LNCaP clone FGC (cell line): ENCODE results near the gene CNOT6.

Experiments used
- DNase-seq: peaks from one replicate; pipeline ENCODE4 v3.0.0-alpha.2; 2011; ENCODE audit warnings: low read depth
- H3K4me3 ChIP-seq: 2 replicates; pipeline ENCODE4 v1.5.1; 2011; ENCODE audit warnings: mild to moderate bottlenecking, low read depth, low read length, control low read depth
- TF ChIP-seq, protein P1 (sequence below): IDR thresholded peaks from 2 replicates; pipeline ENCODE4 v1.5.1; 2012; ENCODE audit warnings: mild to moderate bottlenecking; ENCODE audit not compliant: control insufficient read depth, insufficient read depth; ENCODE audit errors: extremely low read depth

Gene CNOT6

GRCh38 chr5:180620014-180620413, 125.8 kb downstream of the CNOT6 start:
- DNase-seq, result no peak

DNA sequence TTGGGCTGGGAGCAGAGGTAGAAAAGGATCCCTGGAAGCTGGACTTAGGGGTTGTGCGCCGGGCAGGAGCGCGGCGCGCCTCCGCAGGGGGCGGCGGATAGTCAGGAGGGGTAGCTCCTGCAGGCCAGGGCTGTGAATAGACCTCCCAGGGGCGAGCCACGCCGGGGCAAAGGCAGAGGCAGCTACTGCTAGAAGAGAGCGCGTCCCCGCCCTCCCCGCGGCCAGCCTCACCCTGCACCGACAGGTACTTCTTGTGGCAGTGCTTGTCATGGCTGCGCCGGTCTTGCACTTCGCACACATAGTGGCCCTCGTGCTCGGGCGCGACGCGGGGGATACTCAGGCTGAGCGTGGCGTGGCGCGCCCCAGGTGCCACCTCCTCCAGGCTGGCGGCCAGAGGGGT, 127.1 kb downstream of the CNOT6 start:
- TF ChIP-seq, protein P1, sequence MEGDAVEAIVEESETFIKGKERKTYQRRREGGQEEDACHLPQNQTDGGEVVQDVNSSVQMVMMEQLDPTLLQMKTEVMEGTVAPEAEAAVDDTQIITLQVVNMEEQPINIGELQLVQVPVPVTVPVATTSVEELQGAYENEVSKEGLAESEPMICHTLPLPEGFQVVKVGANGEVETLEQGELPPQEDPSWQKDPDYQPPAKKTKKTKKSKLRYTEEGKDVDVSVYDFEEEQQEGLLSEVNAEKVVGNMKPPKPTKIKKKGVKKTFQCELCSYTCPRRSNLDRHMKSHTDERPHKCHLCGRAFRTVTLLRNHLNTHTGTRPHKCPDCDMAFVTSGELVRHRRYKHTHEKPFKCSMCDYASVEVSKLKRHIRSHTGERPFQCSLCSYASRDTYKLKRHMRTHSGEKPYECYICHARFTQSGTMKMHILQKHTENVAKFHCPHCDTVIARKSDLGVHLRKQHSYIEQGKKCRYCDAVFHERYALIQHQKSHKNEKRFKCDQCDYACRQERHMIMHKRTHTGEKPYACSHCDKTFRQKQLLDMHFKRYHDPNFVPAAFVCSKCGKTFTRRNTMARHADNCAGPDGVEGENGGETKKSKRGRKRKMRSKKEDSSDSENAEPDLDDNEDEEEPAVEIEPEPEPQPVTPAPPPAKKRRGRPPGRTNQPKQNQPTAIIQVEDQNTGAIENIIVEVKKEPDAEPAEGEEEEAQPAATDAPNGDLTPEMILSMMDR, result no peak
- no peak for DNase-seq

More at GRCh38 chr5:180620014-180620413, 125.8 kb downstream of the CNOT6 start:
- TF ChIP-seq, protein P1, result no peak
- H3K4me3 ChIP-seq, result no peak overlapping the region

GRCh38 chr5:180622910-180623309, 128.7 kb downstream of the CNOT6 start:
- TF ChIP-seq, protein P1, result no peak
- no peak overlapping the region for H3K4me3 ChIP-seq
- DNase-seq, result no peak

More for the DNA sequence above, 127.1 kb downstream of the CNOT6 start:
- H3K4me3 ChIP-seq, result no peak overlapping the region

GRCh38 chr5:180623411-180623834, 129.2 kb downstream of the CNOT6 start:
- TF ChIP-seq, protein P1, result no peak
- H3K4me3 ChIP-seq, result no peak overlapping the region
- DNase-seq, result no peak

DNA sequence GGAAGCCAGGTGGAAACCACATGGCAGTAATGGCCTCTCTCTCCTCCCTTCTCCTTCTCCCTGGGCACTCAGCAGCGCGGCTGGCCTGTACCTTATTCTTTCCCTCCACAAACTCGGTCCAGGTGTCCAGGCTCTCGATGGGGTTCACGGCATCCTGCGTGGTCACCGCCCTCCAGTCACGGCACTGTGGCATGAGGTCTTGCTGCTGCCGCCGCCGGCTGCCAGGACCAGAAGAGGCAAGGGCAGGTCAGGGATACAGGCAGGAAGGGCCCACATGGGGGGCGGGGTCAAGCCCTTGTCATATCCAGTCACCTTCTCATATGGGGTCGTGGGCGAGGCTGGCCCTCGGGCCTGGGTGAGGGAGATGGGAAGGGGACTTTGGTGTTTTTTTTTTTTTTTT, 129.7 kb downstream of the CNOT6 start:
- TF ChIP-seq, protein P1, result no peak
- H3K4me3 ChIP-seq, result no peak overlapping the region
- DNase-seq, result no peak

GRCh38 chr5:180624587-180624986, 130.4 kb downstream of the CNOT6 start:
- TF ChIP-seq, protein P1, result no peak
- no peak overlapping the region for H3K4me3 ChIP-seq
- no peak for DNase-seq

- TF ChIP-seq, protein P1, result no peak
- no peak for DNase-seq
- H3K4me3 ChIP-seq, result no peak overlapping the region
Measured at GRCh38 chr5:180625125-180625790, 131.1 kb downstream of the CNOT6 start.
